GM21717 (cell line): Measurements from ENCODE around the gene PARD3.

ENCODE experiments used
- ATAC-seq: cut with Tn5 transposase; IDR thresholded peaks from one replicate; pipeline ENCODE4 v1.9.1; 2021; ENCODE audit warnings: mild to moderate bottlenecking, moderate library complexity; ENCODE audit not compliant: unreplicated experiment

PARD3 gene

GRCh38 chr10:34155812-34156211 lies 659.3 kb downstream of the PARD3 start:
- ATAC-seq: no peak

- ATAC-seq: no peak
Measured at GRCh38 chr10:34154383-34154900, 660.7 kb downstream of the PARD3 start.

DNA sequence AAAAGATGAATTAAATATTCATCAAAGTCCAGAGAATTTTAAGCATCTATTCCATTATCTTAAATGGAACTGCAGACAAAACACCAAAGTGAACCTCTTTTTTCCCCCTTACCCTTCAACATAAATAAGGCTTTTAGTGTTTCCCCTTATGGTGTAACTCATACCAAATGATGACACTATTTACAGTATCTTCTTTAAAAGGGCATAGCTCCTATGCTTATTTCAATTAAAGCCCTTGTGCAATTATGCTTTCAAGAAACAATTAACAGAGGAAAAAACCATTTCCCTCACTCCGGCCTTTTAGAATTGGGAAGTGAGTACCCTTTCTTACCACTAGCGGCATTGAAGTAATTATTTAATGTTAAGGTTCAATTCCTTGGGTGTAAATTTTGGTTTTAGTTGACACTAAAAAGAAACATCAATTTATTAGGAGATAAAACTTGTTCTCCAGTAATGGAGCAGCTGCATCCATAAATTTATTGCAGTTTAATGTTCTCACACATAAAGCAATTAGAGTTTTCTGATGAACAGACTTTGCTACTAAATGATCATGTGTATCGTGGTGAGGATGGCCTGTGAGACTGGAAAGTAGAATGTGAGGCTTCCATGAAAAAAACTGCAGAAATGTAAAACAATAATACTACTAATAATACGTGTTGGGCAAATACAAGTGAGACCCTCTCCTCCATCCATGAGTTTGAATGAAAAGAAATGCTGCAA lies 661.3 kb downstream of the PARD3 start:
- no peak for ATAC-seq

- ATAC-seq: no peak
Measured at GRCh38 chr10:34152434-34152833, 662.7 kb downstream of the PARD3 start.

- no peak for ATAC-seq
Measured at GRCh38 chr10:34151931-34152330, 663.2 kb downstream of the PARD3 start.

DNA sequence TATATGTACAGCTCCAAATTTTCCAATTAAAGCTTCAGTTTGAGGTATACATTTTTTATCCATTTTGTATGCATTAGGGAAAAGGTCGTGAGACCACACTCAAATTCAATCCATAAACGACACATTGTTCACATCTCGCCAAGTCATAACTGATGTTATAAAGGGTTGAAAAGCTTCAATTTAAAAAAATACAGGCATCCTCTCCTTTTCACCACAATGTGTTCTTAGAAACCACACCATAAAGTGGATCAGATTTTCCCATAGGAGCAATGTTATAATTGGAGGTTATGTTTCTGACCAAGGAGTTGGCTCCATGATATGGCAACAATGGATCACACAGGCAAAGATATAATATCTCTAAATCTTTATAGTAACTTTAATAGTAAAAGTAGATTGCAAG lies 663.6 kb downstream of the PARD3 start:
- ATAC-seq: no peak

DNA sequence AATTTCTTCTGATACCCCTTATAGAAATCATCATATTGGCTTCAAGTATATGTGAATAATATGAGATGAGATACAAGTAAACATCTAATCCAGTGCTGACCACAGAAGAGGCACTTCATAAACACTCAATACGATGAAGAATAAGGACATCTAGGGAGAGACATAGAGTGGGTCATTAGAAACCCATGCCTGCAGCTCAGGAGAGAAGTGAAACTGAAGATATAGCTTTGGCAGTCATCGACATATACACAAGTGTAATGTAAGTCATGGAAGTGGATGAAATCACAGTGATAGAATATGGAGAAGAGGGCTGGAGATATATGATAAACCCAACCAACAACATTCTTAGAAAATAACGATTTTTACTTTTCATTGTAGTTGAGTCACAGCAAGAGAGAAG lies 665.0 kb downstream of the PARD3 start:
- ATAC-seq: no peak

DNA sequence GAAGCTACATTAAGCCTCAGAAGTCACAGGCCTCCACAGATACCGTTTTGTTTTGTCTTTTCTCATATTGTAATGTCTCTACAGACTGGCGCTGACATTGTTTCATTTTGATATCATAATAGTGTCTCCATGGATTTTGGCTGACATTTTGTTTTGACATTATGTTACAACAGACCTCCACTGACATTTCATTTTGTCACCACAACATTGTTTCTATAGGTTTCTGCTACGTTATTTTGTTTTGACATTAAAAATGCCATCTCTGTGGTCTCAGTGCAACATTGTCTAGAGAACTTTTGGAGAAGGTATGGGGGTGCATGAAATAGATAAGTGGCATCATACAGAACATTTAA lies 666.8 kb downstream of the PARD3 start:
- ATAC-seq: no peak

DNA sequence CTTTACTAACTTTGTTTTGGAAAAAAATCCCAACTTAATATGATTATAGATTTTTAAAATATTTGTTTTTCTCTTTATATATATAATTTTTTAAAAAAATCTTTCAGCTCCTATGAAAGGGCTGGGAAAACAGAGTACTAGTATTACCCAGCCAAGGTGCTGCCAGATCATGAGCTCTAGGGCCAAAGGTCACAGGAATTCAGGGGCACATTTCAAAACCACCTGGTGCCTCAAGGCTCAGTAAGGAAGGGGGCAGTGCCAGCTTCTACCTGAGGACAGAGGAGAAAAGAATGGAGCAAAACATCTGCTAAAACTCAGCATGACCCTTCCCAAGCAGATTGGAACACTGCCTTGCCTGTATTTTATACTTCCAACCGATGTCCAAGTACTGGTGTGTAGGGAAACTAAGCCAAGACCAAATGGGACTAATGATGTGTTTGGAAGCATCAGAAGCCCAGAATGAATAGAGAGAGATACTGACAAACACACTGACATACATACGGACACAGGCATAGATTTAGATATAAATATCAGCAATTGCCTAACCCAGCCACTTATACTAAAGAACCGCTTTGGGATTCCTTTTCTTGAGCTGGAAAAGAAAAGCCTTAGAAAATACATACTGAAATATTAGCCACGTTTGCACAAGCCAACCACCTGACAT lies 667.3 kb downstream of the PARD3 start:
- ATAC-seq: no peak

DNA sequence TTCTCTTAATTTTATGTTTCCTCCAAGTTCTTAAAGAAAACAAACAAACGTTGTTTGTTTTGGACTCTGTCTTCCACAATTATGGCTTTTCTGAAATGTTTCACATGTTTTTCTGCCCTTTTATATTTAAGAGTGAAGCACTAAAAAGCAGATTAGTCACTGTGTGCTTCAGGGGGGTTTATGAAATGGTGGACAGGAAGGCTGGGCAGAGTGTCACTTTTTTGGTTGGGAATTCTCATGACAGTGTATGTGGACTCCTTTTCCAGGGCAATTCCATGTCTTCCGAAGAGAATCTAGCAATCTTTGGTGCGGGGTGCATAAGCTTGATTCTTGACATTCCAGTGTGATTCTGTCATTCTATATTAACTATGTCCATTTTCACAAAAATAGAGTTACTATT lies 669.4 kb downstream of the PARD3 start:
- ATAC-seq: no peak

GRCh38 chr10:34143466-34143865 lies 671.6 kb downstream of the PARD3 start:
- ATAC-seq: no peak

GRCh38 chr10:34141032-34141680 lies 673.9 kb downstream of the PARD3 start:
- ATAC-seq: no peak

GRCh38 chr10:34139559-34139958 lies 675.5 kb downstream of the PARD3 start:
- no peak for ATAC-seq

DNA sequence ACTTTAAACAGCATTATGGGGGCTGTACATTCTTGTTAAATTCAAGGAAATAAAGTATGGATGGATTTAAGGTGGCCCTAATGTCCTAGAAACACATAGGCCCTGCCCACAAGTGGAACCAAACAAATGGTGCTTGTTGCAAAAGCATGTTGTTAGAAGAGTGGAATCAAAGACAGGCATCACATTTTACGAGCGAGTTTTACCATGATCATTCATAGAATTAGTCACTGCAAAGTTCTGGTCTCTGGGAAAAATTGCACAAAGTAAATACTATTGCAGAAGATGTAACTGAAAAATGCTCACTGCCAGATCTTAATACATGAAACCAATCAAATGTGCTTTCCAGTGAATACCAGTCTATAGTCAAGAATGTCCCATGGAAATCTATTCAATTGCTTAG lies 677.1 kb downstream of the PARD3 start:
- no peak for ATAC-seq

DNA sequence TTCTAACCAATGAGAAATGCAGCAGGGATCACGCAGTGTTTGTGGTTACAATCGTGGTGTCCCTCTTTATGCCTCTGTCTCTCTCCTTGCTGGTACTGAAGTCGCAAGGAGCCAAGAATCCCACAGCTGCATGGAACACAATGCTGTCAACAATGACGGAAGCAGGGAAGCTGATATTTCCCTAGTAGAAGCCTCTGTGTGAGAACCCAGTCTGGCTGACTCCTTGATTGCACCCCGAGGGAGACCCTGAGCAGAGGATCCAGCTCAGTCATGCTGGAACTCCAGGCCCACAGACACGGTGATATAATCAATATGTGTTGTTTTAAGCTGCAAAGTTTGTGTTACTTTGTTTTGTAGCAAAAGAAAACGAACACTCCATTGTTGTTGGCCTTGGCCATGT lies 677.9 kb downstream of the PARD3 start:
- ATAC-seq: no peak

GRCh38 chr10:34135515-34135914 lies 679.6 kb downstream of the PARD3 start:
- ATAC-seq: no peak

DNA sequence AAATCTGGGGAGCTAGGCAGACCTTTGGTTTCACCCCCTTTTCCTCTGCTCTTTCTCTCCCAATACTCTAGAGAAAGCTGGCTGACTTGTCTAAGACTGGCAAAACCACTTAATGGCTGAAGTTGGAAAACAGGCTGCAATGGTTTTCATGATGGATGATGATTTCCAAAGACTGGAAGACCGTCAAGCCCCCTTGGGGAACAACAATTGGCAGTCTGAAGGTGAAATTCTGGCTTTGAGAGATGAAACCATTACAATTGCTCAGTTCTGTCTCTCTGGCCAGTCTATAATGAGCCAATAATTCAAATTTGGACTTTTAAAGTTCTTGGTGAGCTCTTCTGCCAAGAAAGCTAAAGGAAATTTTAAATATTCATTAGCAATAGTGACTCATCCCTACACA lies 680.5 kb downstream of the PARD3 start:
- no peak for ATAC-seq

GRCh38 chr10:34133406-34133805 lies 681.7 kb downstream of the PARD3 start:
- no peak for ATAC-seq

- no peak for ATAC-seq
Measured at GRCh38 chr10:34131152-34131551, 683.9 kb downstream of the PARD3 start.

DNA sequence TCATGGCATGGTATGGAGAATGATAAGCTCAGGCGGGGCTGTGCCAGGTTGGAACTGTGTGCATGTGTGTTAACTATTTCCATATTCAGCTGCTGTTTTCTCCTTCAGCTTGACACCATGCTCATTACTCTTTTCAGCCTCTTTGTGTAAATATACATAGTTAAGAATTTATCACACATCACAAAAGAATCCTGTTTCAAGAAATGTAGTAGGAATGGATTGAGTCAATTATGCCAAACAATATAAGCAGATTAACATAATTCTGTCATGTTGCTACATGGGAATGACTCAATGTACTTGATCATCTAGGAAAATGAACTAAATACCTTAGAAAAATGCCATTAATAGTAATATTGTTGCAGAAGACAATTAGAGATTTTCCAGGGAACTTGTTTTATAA lies 687.4 kb downstream of the PARD3 start:
- no peak for ATAC-seq

- no peak for ATAC-seq
Measured at GRCh38 chr10:34126371-34127151, 688.5 kb downstream of the PARD3 start.
